ENCODE results near the gene ASB4. TPM values are rescaled to one million over a fixed set of nuclear protein-coding genes. Genes with fewer than 3 reads are reported as not detected.

The ASB4 gene
- total RNA-seq, 1 experiment from 2014 or later = not detected

DNA sequence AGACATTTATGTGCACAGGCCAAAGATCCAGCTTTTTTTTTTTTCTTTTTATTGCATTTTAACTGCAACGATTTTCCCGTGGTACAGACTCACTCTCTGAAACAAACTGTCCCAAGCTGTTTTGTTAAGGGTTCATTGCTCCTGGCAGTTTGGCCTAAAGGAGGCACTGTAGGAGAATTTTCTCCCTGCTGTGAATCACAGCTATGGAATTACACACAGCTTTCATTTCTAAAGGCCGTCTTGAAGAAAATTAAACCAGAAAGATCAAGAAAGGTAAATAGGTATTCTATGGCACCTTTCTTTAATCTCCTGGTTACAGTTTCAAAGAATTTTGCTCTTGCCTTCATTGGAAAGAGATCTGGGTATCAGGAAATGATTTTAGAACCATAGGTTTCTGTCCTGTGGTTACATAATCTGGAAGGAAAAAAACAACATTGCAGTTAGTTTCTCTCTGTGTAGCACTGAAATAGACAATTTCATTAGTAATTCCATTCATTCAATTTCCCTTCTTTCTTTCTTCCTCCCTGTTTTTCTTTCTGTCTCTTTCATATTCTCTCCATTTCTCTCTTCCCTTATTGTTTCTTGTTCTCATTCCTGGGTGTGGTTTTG lies 59.4 kb downstream of the ASB4 start:
- TF ChIP-seq, protein P1, sequence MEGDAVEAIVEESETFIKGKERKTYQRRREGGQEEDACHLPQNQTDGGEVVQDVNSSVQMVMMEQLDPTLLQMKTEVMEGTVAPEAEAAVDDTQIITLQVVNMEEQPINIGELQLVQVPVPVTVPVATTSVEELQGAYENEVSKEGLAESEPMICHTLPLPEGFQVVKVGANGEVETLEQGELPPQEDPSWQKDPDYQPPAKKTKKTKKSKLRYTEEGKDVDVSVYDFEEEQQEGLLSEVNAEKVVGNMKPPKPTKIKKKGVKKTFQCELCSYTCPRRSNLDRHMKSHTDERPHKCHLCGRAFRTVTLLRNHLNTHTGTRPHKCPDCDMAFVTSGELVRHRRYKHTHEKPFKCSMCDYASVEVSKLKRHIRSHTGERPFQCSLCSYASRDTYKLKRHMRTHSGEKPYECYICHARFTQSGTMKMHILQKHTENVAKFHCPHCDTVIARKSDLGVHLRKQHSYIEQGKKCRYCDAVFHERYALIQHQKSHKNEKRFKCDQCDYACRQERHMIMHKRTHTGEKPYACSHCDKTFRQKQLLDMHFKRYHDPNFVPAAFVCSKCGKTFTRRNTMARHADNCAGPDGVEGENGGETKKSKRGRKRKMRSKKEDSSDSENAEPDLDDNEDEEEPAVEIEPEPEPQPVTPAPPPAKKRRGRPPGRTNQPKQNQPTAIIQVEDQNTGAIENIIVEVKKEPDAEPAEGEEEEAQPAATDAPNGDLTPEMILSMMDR (conservative IDR thresholded peaks at IDR 0.05) = peak; percentile 71
- TF ChIP-seq EZH2 (IDR thresholded peaks at IDR 0.05; ENCODE audit: low read depth) = no peak
- Histone ChIP-seq H3K36me3 (ENCODE audit: low read depth) (no peaks in the 10 kb centered on the region), H3K4me2 (peak overlapping the region; percentile 66), H3K79me2 (ENCODE audit: low read depth) (no peaks in the 10 kb centered on the region), H3K4me3 (peak overlapping the region; percentile 47; the same call in 1 of the 2 replicates), H4K20me1 (ENCODE audit: insufficient read depth) (no peaks in the 10 kb centered on the region), H3F3A (ENCODE audit: insufficient read depth, low read depth) (peaks cover 3% of the 10 kb centered on the region), H3K4me1 (replicated peaks; ENCODE audit: insufficient read depth) (peaks cover 14% of the 10 kb centered on the region), H3K27me3 (ENCODE audit: insufficient read depth, low read depth) (no peaks in the 10 kb centered on the region), H3K9me2 (ENCODE audit: insufficient read depth) (no peaks in the 10 kb centered on the region), H2AFZ (peak overlapping the region; percentile 74), H3K9me3 (ENCODE audit: insufficient read depth, low read depth) (no peaks in the 10 kb centered on the region), H3K27ac (peak overlapping the region; percentile 56)
- no TSS peak for BruUV-seq (replicated peaks)
- POLR2A ChIA-PET (ENCODE audit: unreplicated experiment) = interaction anchor here (0.7 to 0.8 kb wide), 2 partner anchors 15 to 171 kb away, joined by 3 to 20 read pairs; no protein-coding TSS in a partner anchor
- intact Hi-C loops (cut with micrococcal nuclease; ENCODE audit: unreplicated experiment) = loop anchor here (1.0 kb wide), 1 partner anchor 141 kb away; no protein-coding TSS in a partner anchor
- CTCF ChIA-PET = interaction anchor here (0.6 to 2.6 kb wide), 10 partner anchors 19 to 1053 kb away, joined by 3 to 28 read pairs (median 5); no protein-coding TSS in a partner anchor
- peak; percentile 44 to 57 for DNase-seq

DNA sequence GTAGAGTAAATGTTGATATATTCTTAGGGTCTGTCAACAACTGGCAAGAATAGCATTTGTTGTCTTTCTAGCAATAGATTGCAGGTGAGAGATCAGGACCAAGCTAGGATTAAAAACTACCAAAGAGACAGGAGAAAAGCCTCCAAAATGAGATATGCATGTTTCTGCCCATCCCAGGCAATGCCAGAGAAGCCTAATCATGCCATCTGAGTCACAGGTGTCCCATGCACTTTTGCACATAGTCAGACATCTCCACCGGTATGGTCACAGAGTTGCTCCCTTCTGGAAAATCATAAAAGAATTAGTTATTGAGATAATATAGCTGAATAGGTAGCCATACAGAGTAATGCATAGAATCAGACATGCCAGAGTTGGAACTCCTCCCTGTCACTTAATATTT lies 59.9 kb downstream of the ASB4 start:
- no peaks in the 10 kb centered on the region for H3K9me2 ChIP-seq (ENCODE audit: insufficient read depth)
- H3K36me3 ChIP-seq (ENCODE audit: low read depth) = no peaks in the 10 kb centered on the region
- H4K20me1 ChIP-seq (ENCODE audit: insufficient read depth) = no peaks in the 10 kb centered on the region
- H3K27me3 ChIP-seq (ENCODE audit: insufficient read depth, low read depth) = no peaks in the 10 kb centered on the region
- H3K4me1 ChIP-seq (replicated peaks; ENCODE audit: insufficient read depth) = peaks cover 19% of the 10 kb centered on the region
- peak overlapping the region; percentile 66 for H3K4me2 ChIP-seq
- POLR2A ChIA-PET (ENCODE audit: unreplicated experiment) = interaction anchor here (0.8 kb wide), 1 partner anchor 16 kb away, joined by 20 read pairs; no protein-coding TSS in a partner anchor
- H3K79me2 ChIP-seq (ENCODE audit: low read depth) = no peaks in the 10 kb centered on the region
- H3K9me3 ChIP-seq (ENCODE audit: insufficient read depth, low read depth) = no peaks in the 10 kb centered on the region
- intact Hi-C loops (cut with micrococcal nuclease; ENCODE audit: unreplicated experiment) = loop anchor here (1.0 kb wide), 1 partner anchor 141 kb away; no protein-coding TSS in a partner anchor
- CTCF ChIA-PET = interaction anchor here (0.7 to 2.6 kb wide), 5 partner anchors 34 to 141 kb away, joined by 3 to 28 read pairs (median 8); no protein-coding TSS in a partner anchor
- H3F3A ChIP-seq (ENCODE audit: insufficient read depth, low read depth) = peaks cover 9% of the 10 kb centered on the region
- no TSS peak for BruUV-seq (replicated peaks)
- H3K4me3 ChIP-seq = peak overlapping the region; percentile 47; the same call in 1 of the 2 replicates
- H3K27ac ChIP-seq = peak overlapping the region; percentile 56
- TF ChIP-seq, protein P1 (conservative IDR thresholded peaks at IDR 0.05) = no peak
- no peak for TF ChIP-seq EZH2 (IDR thresholded peaks at IDR 0.05; ENCODE audit: low read depth)
- no peak for DNase-seq
- peak overlapping the region; percentile 74 for H2AFZ ChIP-seq

DNA sequence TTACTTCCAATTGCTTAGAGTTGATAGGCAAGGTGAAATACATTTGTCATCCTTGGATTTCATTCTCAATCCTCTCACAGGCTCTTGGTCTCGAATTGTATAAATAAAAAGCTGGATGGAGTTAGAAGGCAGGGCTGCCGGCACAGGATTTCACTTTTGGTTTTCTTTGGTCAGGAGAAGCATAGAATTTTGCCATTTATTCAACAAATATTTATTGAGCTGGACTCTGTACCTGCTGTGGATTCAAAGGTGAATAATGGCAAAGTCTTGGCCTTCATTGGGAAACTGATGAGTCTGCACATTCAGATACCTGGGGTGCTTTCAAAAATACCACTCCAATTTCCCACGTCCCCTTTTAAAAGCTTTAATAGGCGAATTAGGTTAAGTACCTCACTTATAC lies 60.9 kb downstream of the ASB4 start:
- intact Hi-C loops (cut with micrococcal nuclease; ENCODE audit: unreplicated experiment) = no loop called here
- Histone ChIP-seq H3K27me3 (ENCODE audit: insufficient read depth, low read depth) (no peaks in the 10 kb centered on the region), H3K79me2 (ENCODE audit: low read depth) (no peaks in the 10 kb centered on the region), H3K4me3 (no peak overlapping the region), H3K4me2 (no peak overlapping the region), H3K9me2 (ENCODE audit: insufficient read depth) (no peaks in the 10 kb centered on the region; the same call in 1 of the 2 replicates), H3F3A (ENCODE audit: insufficient read depth, low read depth) (peaks cover 18% of the 10 kb centered on the region), H3K4me1 (replicated peaks; ENCODE audit: insufficient read depth) (peaks cover 27% of the 10 kb centered on the region), H3K27ac (no peak overlapping the region), H4K20me1 (ENCODE audit: insufficient read depth) (no peaks in the 10 kb centered on the region), H2AFZ (no peak overlapping the region), H3K9me3 (ENCODE audit: insufficient read depth, low read depth) (no peaks in the 10 kb centered on the region), H3K36me3 (ENCODE audit: low read depth) (no peaks in the 10 kb centered on the region)
- POLR2A ChIA-PET (ENCODE audit: unreplicated experiment) = no interaction called here
- no TSS peak for BruUV-seq (replicated peaks)
- CTCF ChIA-PET = no interaction called here
- no peak for TF ChIP-seq EZH2 (IDR thresholded peaks at IDR 0.05; ENCODE audit: low read depth)
- TF ChIP-seq, protein P1 (conservative IDR thresholded peaks at IDR 0.05) = no peak
- DNase-seq = no peak
